Lung (tissue), 12 donors: ENCODE results near the gene C14orf119. TPM values are rescaled to one million over a fixed set of nuclear protein-coding genes. Genes with fewer than 3 reads are reported as not detected.

ENCODE experiments used
- ATAC-seq: fragments of 200-7000 bp; cut with Tn5 transposase; one replicate; pipeline ENCODE4 v1.9.1; 2020; ENCODE audit warnings: moderate number of reproducible peaks; ENCODE audit not compliant: insufficient read depth, low FRiP score
- DNase-seq, 3 donors: peaks; one replicate each; pipeline ENCODE4 v3.0.0-alpha.2; 2013 to 2017
- H3K27ac ChIP-seq, 2 donors: one replicate each; pipeline ENCODE4 v1.5.1; 2013; ENCODE audit warnings: mild to moderate bottlenecking in 2 of 2, moderate library complexity in 2 of 2, control low read depth in 1 of 2, inconsistent platforms in 1 of 2, low read depth in 1 of 2, low read length in 1 of 2
- H3K27me3 ChIP-seq, 3 donors: one replicate each; pipeline ENCODE4 v1.5.1; 2013; ENCODE audit warnings: low read length in 2 of 3; ENCODE audit not compliant: control insufficient read depth in 3 of 3, insufficient read depth in 3 of 3
- H3K36me3 ChIP-seq, 4 donors: one replicate each; pipeline ENCODE4 v1.5.1; 2013; ENCODE audit warnings: low read length in 4 of 4, mild to moderate bottlenecking in 1 of 4, moderate library complexity in 1 of 4; ENCODE audit not compliant: control insufficient read depth in 4 of 4, insufficient read depth in 4 of 4
- H3K4me1 ChIP-seq, 5 donors: one replicate each; pipeline ENCODE4 v1.5.1; 2013; ENCODE audit warnings: low read length in 5 of 5, mild to moderate bottlenecking in 2 of 5, moderate library complexity in 1 of 5; ENCODE audit not compliant: control insufficient read depth in 5 of 5, insufficient read depth in 5 of 5
- H3K4me3 ChIP-seq: one replicate; pipeline ENCODE4 v1.5.1; 2013; ENCODE audit warnings: mild to moderate bottlenecking, control low read depth, moderate library complexity
- H3K9ac ChIP-seq, 2 donors: one replicate each; pipeline ENCODE4 v1.5.1; 2013; ENCODE audit warnings: low read length in 2 of 2, control low read depth in 1 of 2; ENCODE audit not compliant: insufficient read depth in 1 of 2
- H3K9me3 ChIP-seq, 4 donors: one replicate each; pipeline ENCODE4 v1.5.1; 2013; ENCODE audit warnings: low read length in 3 of 4, mild to moderate bottlenecking in 1 of 4, moderate library complexity in 1 of 4; ENCODE audit not compliant: control insufficient read depth in 4 of 4, insufficient read depth in 3 of 4
- CTCF ChIP-seq: IDR thresholded peaks from 2 replicates; pipeline ENCODE4 v1.5.1; 2012; ENCODE audit warnings: mild to moderate bottlenecking; ENCODE audit errors: control extremely low read depth, extremely low read depth
- WGBS, 2 donors: extraction: QIAGEN DNeasy Blood & Tissue Kit; methylation state at CpG; one replicate each; pipeline ENCODE4 v1.1.7; 2013; 5-methylcytosine and 5-hydroxymethylcytosine counted together
- polyA plus RNA-seq, 2 donors: library from polyadenylated mRNA; stranded (reverse); fragments of 200-250 nt; gene quantifications; one replicate each; pipeline ENCODE4 v1.2.1, GENCODE V29; 2013
- total RNA-seq, 2 donors: library from RNA; depleted of rRNA in 1 of 2; stranded (reverse); fragments of >200 nt in 1 of 2; gene quantifications; one replicate each; pipeline ENCODE4 v1.2.1, GENCODE V29; 2014 to 2021
- donor health status: control.
- donor health status: control.
- donor health status: Bipolar disorder and iron deficiency.
- donor health status: healthy.
- donor health status: DM: yes; HTN: yes; CAD: no.

The C14orf119 gene
- total and polyA plus RNA-seq, 4 donors = 23.9 to 64.9 (median 41.4) TPM

- WGBS, 2 donors = 37 to 54% methylated on average over 10 of the region's 10 CpGs
- Histone ChIP-seq H3K36me3 (no peaks in the 10 kb centered on the region), H3K9me3 (no peaks in the 10 kb centered on the region), H3K9ac (no peak overlapping the region), H3K27me3 (no peaks in the 10 kb centered on the region), H3K27ac (peak overlapping the region in 1 of 2 donors; percentile 13), H3K4me3 (no peak overlapping the region), H3K4me1 (peaks cover 0 to 29% (median 9%) of the 10 kb centered on the region in 5 donors)
- DNase-seq = peak in 1 of 3 donors; percentile 40
- peak; percentile 81 for ATAC-seq
- no peak for TF ChIP-seq CTCF
Measured at GRCh38 chr14:23115039-23115731, 19.9 kb downstream of the C14orf119 start.

- Histone ChIP-seq H3K4me1 (peaks cover 0 to 33% (median 9%) of the 10 kb centered on the region in 5 donors), H3K36me3 (no peaks in the 10 kb centered on the region), H3K9ac (no peak overlapping the region), H3K9me3 (no peaks in the 10 kb centered on the region), H3K27ac (no peak overlapping the region), H3K27me3 (no peaks in the 10 kb centered on the region), H3K4me3 (no peak overlapping the region)
- DNase-seq (no peak), ATAC-seq (no peak)
- 78 to 84% methylated on average over 5 of the region's 5 CpGs for WGBS, 2 donors
- TF ChIP-seq CTCF = no peak
Measured at GRCh38 chr14:23115918-23116317, 20.6 kb downstream of the C14orf119 start.

DNA sequence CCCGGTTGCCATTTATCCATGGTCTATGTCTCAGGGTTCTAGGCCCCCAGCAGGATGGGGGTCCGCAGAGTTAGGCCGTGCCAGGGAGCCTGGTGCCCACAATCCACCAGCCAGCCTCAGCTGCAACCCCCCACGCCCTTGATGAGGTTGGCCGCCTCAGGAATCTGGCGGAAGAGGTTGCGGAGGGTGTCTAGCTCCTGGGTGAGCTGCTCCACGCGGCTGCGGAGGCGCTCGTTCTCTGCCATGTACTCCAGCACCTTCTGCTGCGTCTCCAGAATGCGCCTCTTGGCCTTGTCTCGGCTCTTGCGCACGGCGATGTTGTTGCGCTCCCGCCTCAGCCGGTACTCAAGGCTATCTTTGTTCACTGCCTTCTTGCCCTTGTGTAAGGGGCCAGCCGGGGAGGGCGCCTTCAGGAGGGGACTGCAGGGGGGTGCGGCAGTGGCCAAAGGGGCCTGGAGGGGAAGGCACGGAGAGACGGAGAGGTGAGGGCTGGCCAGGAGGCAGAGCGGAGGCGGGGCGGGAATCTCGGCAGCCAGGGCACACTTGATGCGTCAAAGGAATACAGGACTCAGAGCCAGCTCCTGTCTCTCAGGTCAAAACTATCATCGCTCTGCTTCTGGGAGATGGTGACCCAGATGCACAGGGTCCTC, 22.2 kb downstream of the C14orf119 start:
- DNase-seq = no peak
- no peak for TF ChIP-seq CTCF
- Histone ChIP-seq H3K27me3 (no peaks in the 10 kb centered on the region), H3K27ac (no peak overlapping the region), H3K9me3 (no peaks in the 10 kb centered on the region), H3K9ac (no peak overlapping the region), H3K36me3 (no peaks in the 10 kb centered on the region), H3K4me1 (peaks cover 0 to 47% (median 17%) of the 10 kb centered on the region in 5 donors), H3K4me3 (no peak overlapping the region)
- WGBS, 2 donors = 59 to 82% methylated on average over 32 of the region's 32 CpGs
- ATAC-seq = no peak
